Omental fat pad (tissue), 4 donors: ENCODE measurements around the gene PARM1. TPM values are rescaled to one million over a fixed set of nuclear protein-coding genes. Genes with fewer than 3 reads are reported as not detected.

Experiments used
- ATAC-seq: fragments of 150-250 bp; one replicate; pipeline ENCODE4 v1.9.1; 2016; ENCODE audit warnings: mild to moderate bottlenecking, moderate library complexity; ENCODE audit not compliant: low FRiP score
- DNase-seq: peaks from one replicate; pipeline ENCODE4 v3.0.0-alpha.2; 2019; ENCODE audit warnings: low spot score
- CTCF ChIP-seq, 3 donors: fragments of 450-650 bp; IDR thresholded peaks; one replicate each; pipeline ENCODE4 v1.5.1; 2016 to 2017; ENCODE audit warnings: antibody characterized with exemption in 3 of 3, mild to moderate bottlenecking in 3 of 3, moderate library complexity in 2 of 3
- total RNA-seq, 4 donors: library from RNA; depleted of rRNA; stranded (reverse); fragments of >200 nt; gene quantifications; one replicate each; pipeline ENCODE4 v1.1.0, GENCODE V29; 2016

Gene PARM1
- total RNA-seq, 4 donors from 2014 or later: 25.4 to 99.8 (median 32.6) TPM

- DNase-seq: no peak
- no peak for TF ChIP-seq CTCF (IDR thresholded peaks at IDR 0.05)
- ATAC-seq: no peak
Observed at GRCh38 chr4:74950200-74950599, 17.3 kb downstream of the PARM1 start.

GRCh38 chr4:74950882-74951281, 18.0 kb downstream of the PARM1 start:
- DNase-seq (no peak), ATAC-seq (no peak)
- TF ChIP-seq CTCF (IDR thresholded peaks at IDR 0.05): no peak

GRCh38 chr4:74953647-74954046, 20.7 kb downstream of the PARM1 start:
- no peak for ATAC-seq
- no peak for DNase-seq
- TF ChIP-seq CTCF (IDR thresholded peaks at IDR 0.05): no peak

GRCh38 chr4:74958881-74959280, 26.0 kb downstream of the PARM1 start:
- no peak for DNase-seq
- TF ChIP-seq CTCF (IDR thresholded peaks at IDR 0.05): no peak
- ATAC-seq: no peak

GRCh38 chr4:74961230-74961629, 28.3 kb downstream of the PARM1 start:
- no peak for ATAC-seq
- no peak for DNase-seq
- no peak for TF ChIP-seq CTCF (IDR thresholded peaks at IDR 0.05)

GRCh38 chr4:74962584-74962983, 29.7 kb downstream of the PARM1 start:
- ATAC-seq (no peak), DNase-seq (no peak)
- no peak for TF ChIP-seq CTCF (IDR thresholded peaks at IDR 0.05)

GRCh38 chr4:74964311-74964710, 31.4 kb downstream of the PARM1 start:
- DNase-seq: no peak
- TF ChIP-seq CTCF (IDR thresholded peaks at IDR 0.05): no peak
- no peak for ATAC-seq
